Glutamatergic neuron (in vitro differentiated cells): ENCODE results near the gene CHTF18. TPM values are rescaled to one million over a fixed set of nuclear protein-coding genes. Genes with fewer than 3 reads are reported as not detected.
"Not testable (repeated sequence)": the region's sequence is repeated elsewhere in the genome, so short reads cannot be mapped to it uniquely, and the experiment has no call there.

Experiments
- DNase-seq: peaks from one replicate; pipeline ENCODE4 v3.0.0; 2022
- H3K27ac Mint-ChIP-seq: one replicate; pipeline ENCODE4 v1.8.0; 2020; ENCODE audit warnings: mild to moderate bottlenecking, mixed read lengths, inconsistent platforms; ENCODE audit not compliant: unreplicated experiment
- H3K27me3 Mint-ChIP-seq: one replicate; pipeline ENCODE4 v1.8.0; 2020; ENCODE audit warnings: mild to moderate bottlenecking, moderate library complexity, mixed read lengths, inconsistent platforms; ENCODE audit not compliant: unreplicated experiment
- H3K36me3 Mint-ChIP-seq: one replicate; pipeline ENCODE4 v1.8.0; 2020; ENCODE audit warnings: mild to moderate bottlenecking, mixed read lengths, inconsistent platforms; ENCODE audit not compliant: unreplicated experiment
- H3K4me1 Mint-ChIP-seq: one replicate; pipeline ENCODE4 v1.8.0; 2020; ENCODE audit warnings: mild to moderate bottlenecking, low read depth, mixed read lengths, inconsistent platforms; ENCODE audit not compliant: unreplicated experiment
- H3K4me3 Mint-ChIP-seq: one replicate; pipeline ENCODE4 v1.8.0; 2020; ENCODE audit warnings: mild to moderate bottlenecking, mixed read lengths, inconsistent platforms; ENCODE audit not compliant: unreplicated experiment
- H3K9me3 Mint-ChIP-seq: one replicate; pipeline ENCODE4 v1.8.0; 2020; ENCODE audit warnings: mild to moderate bottlenecking, moderate library complexity, mixed read lengths, inconsistent platforms; ENCODE audit not compliant: unreplicated experiment
- CTCF ChIP-seq: fragments of 200-600 bp; sonication (generic); IDR thresholded peaks from one replicate; pipeline ENCODE4 v1.5.0; 2021; ENCODE audit not compliant: partially characterized antibody, unreplicated experiment
- total RNA-seq: library from RNA; stranded (reverse); fragmentation: NEBNext Ultra II Directional; extraction: Animal tissue kit (Norgen Biotek cat#: 25700); gene quantifications from one replicate; pipeline ENCODE4 v1.2.1, GENCODE V29; 2021; ENCODE audit not compliant: unreplicated experiment

The CHTF18 gene
- total RNA-seq, 1 donor from 2014 or later, result 49.2 TPM

- no peak for DNase-seq
- Mint-ChIP-seq H3K4me3 (no peak overlapping the region), H3K36me3 (peaks cover 20% of the 10 kb centered on the region), H3K9me3 (peaks cover 19% of the 10 kb centered on the region), H3K27ac (no peak overlapping the region), H3K4me1 (no peaks in the 10 kb centered on the region), H3K27me3 (peaks cover 4% of the 10 kb centered on the region)
- TF ChIP-seq CTCF, result no peak
Measured at GRCh38 chr16:835373-835772, 47.0 kb downstream of the CHTF18 start.

- H3K27ac Mint-ChIP-seq, result peak overlapping the region; percentile 28
- H3K27me3 Mint-ChIP-seq, result peaks cover 2% of the 10 kb centered on the region
- no peak for TF ChIP-seq CTCF
- no peak for DNase-seq
- peaks cover 20% of the 10 kb centered on the region for H3K36me3 Mint-ChIP-seq
- no peaks in the 10 kb centered on the region for H3K4me1 Mint-ChIP-seq
- H3K9me3 Mint-ChIP-seq, result peaks cover 20% of the 10 kb centered on the region
- no peak overlapping the region for H3K4me3 Mint-ChIP-seq
Measured at GRCh38 chr16:836221-836620, 47.8 kb downstream of the CHTF18 start.

GRCh38 chr16:836822-837221, 48.4 kb downstream of the CHTF18 start:
- H3K27me3 Mint-ChIP-seq, H3K4me3 Mint-ChIP-seq, H3K4me1 Mint-ChIP-seq, H3K27ac Mint-ChIP-seq, DNase-seq: not testable (repeated sequence)
- Mint-ChIP-seq H3K36me3 (peaks cover 20% of the 10 kb centered on the region), H3K9me3 (peaks cover 20% of the 10 kb centered on the region)

GRCh38 chr16:838741-839140, 50.3 kb downstream of the CHTF18 start:
- peaks cover 1% of the 10 kb centered on the region for H3K4me1 Mint-ChIP-seq
- no peak for TF ChIP-seq CTCF
- no peak for DNase-seq
- no peak overlapping the region for H3K27ac Mint-ChIP-seq
- peaks cover 20% of the 10 kb centered on the region for H3K36me3 Mint-ChIP-seq
- peak overlapping the region; percentile 30 for H3K4me3 Mint-ChIP-seq
- no peaks in the 10 kb centered on the region for H3K27me3 Mint-ChIP-seq
- H3K9me3 Mint-ChIP-seq, result peaks cover 25% of the 10 kb centered on the region

GRCh38 chr16:839643-840408, 51.4 kb downstream of the CHTF18 start:
- H3K27ac Mint-ChIP-seq, result no peak overlapping the region
- peaks cover 1% of the 10 kb centered on the region for H3K4me1 Mint-ChIP-seq
- H3K36me3 Mint-ChIP-seq, result peaks cover 15% of the 10 kb centered on the region
- TF ChIP-seq CTCF, result no peak
- H3K9me3 Mint-ChIP-seq, result peaks cover 19% of the 10 kb centered on the region
- no peak for DNase-seq
- H3K27me3 Mint-ChIP-seq, result peaks cover 4% of the 10 kb centered on the region
- no peak overlapping the region for H3K4me3 Mint-ChIP-seq
